IPS-15b (cell line): ENCODE measurements around the gene SIAE.

ENCODE experiments used
- H3K27me3 ChIP-seq: one replicate; pipeline ENCODE4 v1.6.1; 2013; ENCODE audit warnings: low read length; ENCODE audit not compliant: control insufficient read depth, insufficient read depth
- H3K36me3 ChIP-seq: one replicate; pipeline ENCODE4 v1.6.1; 2013; ENCODE audit warnings: low read length; ENCODE audit not compliant: control insufficient read depth, insufficient read depth
- H3K4me1 ChIP-seq: one replicate; pipeline ENCODE4 v1.6.1; 2013; ENCODE audit warnings: mild to moderate bottlenecking, low read length; ENCODE audit not compliant: control insufficient read depth, insufficient read depth
- H3K4me3 ChIP-seq: one replicate; pipeline ENCODE4 v1.5.1; 2013; ENCODE audit warnings: low read depth, low read length
- H3K9ac ChIP-seq: one replicate; pipeline ENCODE4 v1.6.1; 2013; ENCODE audit warnings: low read depth, mild to moderate bottlenecking, low read length
- H3K9me3 ChIP-seq: one replicate; pipeline ENCODE4 v1.6.1; 2013; ENCODE audit warnings: mild to moderate bottlenecking, low read length; ENCODE audit not compliant: control insufficient read depth, insufficient read depth

Gene SIAE

GRCh38 chr11:124662106-124662505 is 11.4 kb downstream of the SIAE start:
- peaks cover 10% of the 10 kb centered on the region for H3K4me1 ChIP-seq
- no peaks in the 10 kb centered on the region for H3K36me3 ChIP-seq
- no peak overlapping the region for H3K9ac ChIP-seq
- H3K9me3 ChIP-seq, result no peaks in the 10 kb centered on the region
- no peaks in the 10 kb centered on the region for H3K27me3 ChIP-seq
- no peak overlapping the region for H3K4me3 ChIP-seq

- peaks cover 14% of the 10 kb centered on the region for H3K4me1 ChIP-seq
- H3K36me3 ChIP-seq, result no peaks in the 10 kb centered on the region
- H3K27me3 ChIP-seq, result no peaks in the 10 kb centered on the region
- H3K9ac ChIP-seq, result no peak overlapping the region
- no peaks in the 10 kb centered on the region for H3K9me3 ChIP-seq
- no peak overlapping the region for H3K4me3 ChIP-seq
These were observed 12.0 kb downstream of the SIAE start for GRCh38 chr11:124661553-124661952.

GRCh38 chr11:124658986-124659385 is 14.6 kb downstream of the SIAE start:
- H3K36me3 ChIP-seq, result no peaks in the 10 kb centered on the region
- no peak overlapping the region for H3K9ac ChIP-seq
- H3K4me1 ChIP-seq, result peaks cover 14% of the 10 kb centered on the region
- no peaks in the 10 kb centered on the region for H3K27me3 ChIP-seq
- H3K9me3 ChIP-seq, result no peaks in the 10 kb centered on the region
- no peak overlapping the region for H3K4me3 ChIP-seq

GRCh38 chr11:124658501-124658900 is 15.0 kb downstream of the SIAE start:
- no peaks in the 10 kb centered on the region for H3K9me3 ChIP-seq
- no peak overlapping the region for H3K4me3 ChIP-seq
- no peaks in the 10 kb centered on the region for H3K27me3 ChIP-seq
- H3K4me1 ChIP-seq, result peaks cover 14% of the 10 kb centered on the region
- no peak overlapping the region for H3K9ac ChIP-seq
- H3K36me3 ChIP-seq, result no peaks in the 10 kb centered on the region

- Histone ChIP-seq H3K27me3 (no peaks in the 10 kb centered on the region), H3K9me3 (no peaks in the 10 kb centered on the region), H3K4me3 (no peak overlapping the region), H3K9ac (no peak overlapping the region), H3K36me3 (no peaks in the 10 kb centered on the region), H3K4me1 (peaks cover 14% of the 10 kb centered on the region)
These were observed 15.6 kb downstream of the SIAE start for GRCh38 chr11:124657904-124658303.

- Histone ChIP-seq H3K9me3 (no peaks in the 10 kb centered on the region), H3K27me3 (no peaks in the 10 kb centered on the region), H3K36me3 (no peaks in the 10 kb centered on the region), H3K4me3 (no peak overlapping the region), H3K4me1 (peaks cover 14% of the 10 kb centered on the region), H3K9ac (no peak overlapping the region)
These were observed 16.5 kb downstream of the SIAE start for GRCh38 chr11:124656774-124657630.

GRCh38 chr11:124648610-124649009 is 24.9 kb downstream of the SIAE start:
- Histone ChIP-seq H3K4me1 (no peaks in the 10 kb centered on the region), H3K9me3 (no peaks in the 10 kb centered on the region), H3K4me3 (no peak overlapping the region), H3K36me3 (no peaks in the 10 kb centered on the region), H3K9ac (no peak overlapping the region), H3K27me3 (peaks cover 2% of the 10 kb centered on the region)

- Histone ChIP-seq H3K36me3 (no peaks in the 10 kb centered on the region), H3K4me1 (no peaks in the 10 kb centered on the region), H3K27me3 (peaks cover 2% of the 10 kb centered on the region), H3K9ac (no peak overlapping the region), H3K9me3 (no peaks in the 10 kb centered on the region), H3K4me3 (no peak overlapping the region)
These were observed 27.4 kb downstream of the SIAE start for GRCh38 chr11:124646148-124646547.

- Histone ChIP-seq H3K9me3 (no peaks in the 10 kb centered on the region), H3K4me3 (peak overlapping the region; percentile 14)
These were observed 28.9 kb downstream of the SIAE start for GRCh38 chr11:124644426-124645280.

GRCh38 chr11:124643605-124644425 is 29.7 kb downstream of the SIAE start:
- Histone ChIP-seq H3K4me3 (no peak overlapping the region), H3K4me1 (no peaks in the 10 kb centered on the region), H3K9me3 (no peaks in the 10 kb centered on the region), H3K9ac (no peak overlapping the region), H3K27me3 (peaks cover 2% of the 10 kb centered on the region), H3K36me3 (no peaks in the 10 kb centered on the region)

More at GRCh38 chr11:124644426-124645280, 28.9 kb downstream of the SIAE start:
- H3K9ac ChIP-seq, result no peak overlapping the region
- H3K27me3 ChIP-seq, result peaks cover 2% of the 10 kb centered on the region
- H3K36me3 ChIP-seq, result no peaks in the 10 kb centered on the region
- H3K4me1 ChIP-seq, result no peaks in the 10 kb centered on the region

- no peaks in the 10 kb centered on the region for H3K4me1 ChIP-seq
- no peaks in the 10 kb centered on the region for H3K36me3 ChIP-seq
- H3K27me3 ChIP-seq, result peaks cover 2% of the 10 kb centered on the region
- H3K4me3 ChIP-seq, result no peak overlapping the region
- H3K9ac ChIP-seq, result no peak overlapping the region
- H3K9me3 ChIP-seq, result no peaks in the 10 kb centered on the region
These were observed 30.4 kb downstream of the SIAE start for GRCh38 chr11:124643042-124643604.
